GM13976 (cell line): Measurements from ENCODE around the gene THBS3.
A peak's percentile ranks its signal among the peaks of the same experiment; 100 is the strongest.

Experiments
- DNase-seq: peaks from one replicate; pipeline ENCODE4 v3.0.0; 2012; ENCODE audit warnings: low spot score
- CTCF ChIP-seq: IDR thresholded peaks from 2 replicates; pipeline ENCODE4 v1.5.1; 2012; ENCODE audit warnings: borderline replicate concordance, mild to moderate bottlenecking; ENCODE audit not compliant: insufficient read depth; ENCODE audit errors: extremely low read depth, missing control alignments, control extremely low read depth
- in situ Hi-C: fragments of 300-500 bp; cut with MboI; formaldehyde crosslinking; loops from one replicate; pipeline ENCODE4 v1.12.0; 2022; ENCODE audit warnings: low sequenced_read_pairs, mixed read lengths, inconsistent platforms; ENCODE audit not compliant: unreplicated experiment

The THBS3 gene

GRCh38 chr1:155176544-155177071 is 31.1 kb downstream of the THBS3 start:
- TF ChIP-seq CTCF: peak; percentile 75
- peak; percentile 91 for DNase-seq

GRCh38 chr1:155175927-155176371 is 31.7 kb downstream of the THBS3 start:
- DNase-seq: no peak
- in situ Hi-C loops: no loop called here
- no peak for TF ChIP-seq CTCF

More at GRCh38 chr1:155176544-155177071, 31.1 kb downstream of the THBS3 start:
- in situ Hi-C loops: no loop called here

GRCh38 chr1:155175281-155175926 is 32.3 kb downstream of the THBS3 start:
- in situ Hi-C loops: no loop called here
- DNase-seq: no peak
- no peak for TF ChIP-seq CTCF

GRCh38 chr1:155174324-155175280 is 33.1 kb downstream of the THBS3 start:
- TF ChIP-seq CTCF: no peak
- DNase-seq: no peak
- in situ Hi-C loops: no loop called here

- in situ Hi-C loops: no loop called here
- no peak for TF ChIP-seq CTCF
- DNase-seq: peak; percentile 84
These were observed 34.0 kb downstream of the THBS3 start, which contains the start of gene TRIM46 for GRCh38 chr1:155173478-155174323. TRIM46 (plus strand) TSS chr1:155173849; CDS start chr1:155173967, 118 bp downstream.
